ENCODE measurements around the gene WDFY4.
A peak's percentile ranks its signal among the peaks of the same experiment; 100 is the strongest.
"Not testable (repeated sequence)": the region's sequence is repeated elsewhere in the genome, so short reads cannot be mapped to it uniquely, and the experiment has no call there.

Gene WDFY4

GRCh38 chr10:48684792-48685623, at the start of gene WDFY4:
Gene WDFY4 (plus strand): TSS chr10:48684873. CDS start chr10:48709733, 24,860 bp downstream.
- H3K36me3 Mint-ChIP-seq = no peaks in the 10 kb centered on the region
- ATAC-seq (peak; percentile 53), DNase-seq (ENCODE audit: low spot score in 2 of 2) (peak in 1 of 2 donors; percentile 34)
- peak within 1 kb of the TSS; percentile 72 for H3K27ac Mint-ChIP-seq
- peak within 1 kb of the TSS; percentile 37 for H3K4me3 Mint-ChIP-seq
- H3K4me1 Mint-ChIP-seq = no peaks in the 10 kb centered on the region
- H3K9me3 Mint-ChIP-seq = no peaks in the 10 kb centered on the region

GRCh38 chr10:48634984-48635557, 49.6 kb upstream of the WDFY4 start:
- DNase-seq (ENCODE audit: low spot score in 2 of 2) (no peak), ATAC-seq (no peak)
- peaks cover 5% of the 10 kb centered on the region for H3K9me3 Mint-ChIP-seq
- H3K27ac Mint-ChIP-seq = no peak overlapping the region
- no peak overlapping the region for H3K4me3 Mint-ChIP-seq
- H3K4me1 Mint-ChIP-seq = peaks cover 17% of the 10 kb centered on the region
- no peaks in the 10 kb centered on the region for H3K36me3 Mint-ChIP-seq

- Mint-ChIP-seq H3K4me3 (no peak overlapping the region), H3K27ac (no peak overlapping the region), H3K4me1 (peaks cover 17% of the 10 kb centered on the region), H3K36me3 (no peaks in the 10 kb centered on the region), H3K9me3 (peaks cover 13% of the 10 kb centered on the region)
- DNase-seq (ENCODE audit: low spot score in 2 of 2) = no peak
- ATAC-seq = no peak
These were observed 48.4 kb upstream of the WDFY4 start for GRCh38 chr10:48636231-48636630.

GRCh38 chr10:48636901-48637300, 47.8 kb upstream of the WDFY4 start:
- no peak overlapping the region for H3K27ac Mint-ChIP-seq
- H3K9me3 Mint-ChIP-seq = peaks cover 13% of the 10 kb centered on the region
- no peaks in the 10 kb centered on the region for H3K36me3 Mint-ChIP-seq
- H3K4me3 Mint-ChIP-seq = no peak overlapping the region
- ATAC-seq (no peak), DNase-seq (ENCODE audit: low spot score in 2 of 2) (no peak)
- H3K4me1 Mint-ChIP-seq = peaks cover 17% of the 10 kb centered on the region

GRCh38 chr10:48638158-48638557, 46.5 kb upstream of the WDFY4 start:
- no peak overlapping the region for H3K27ac Mint-ChIP-seq
- no peaks in the 10 kb centered on the region for H3K36me3 Mint-ChIP-seq
- no peak for ATAC-seq
- peaks cover 17% of the 10 kb centered on the region for H3K4me1 Mint-ChIP-seq
- DNase-seq (ENCODE audit: low spot score in 2 of 2) = no peak
- peaks cover 13% of the 10 kb centered on the region for H3K9me3 Mint-ChIP-seq
- H3K4me3 Mint-ChIP-seq = no peak overlapping the region

GRCh38 chr10:48638739-48639527, 45.7 kb upstream of the WDFY4 start:
- Mint-ChIP-seq H3K4me1 (peaks cover 10% of the 10 kb centered on the region), H3K4me3 (no peak overlapping the region), H3K9me3 (peaks cover 13% of the 10 kb centered on the region), H3K36me3 (no peaks in the 10 kb centered on the region), H3K27ac (no peak overlapping the region)
- ATAC-seq = no peak
- no peak for DNase-seq (ENCODE audit: low spot score in 2 of 2)

- Mint-ChIP-seq H3K27ac (no peak overlapping the region), H3K4me3 (no peak overlapping the region), H3K4me1 (peaks cover 4% of the 10 kb centered on the region), H3K9me3 (peaks cover 13% of the 10 kb centered on the region), H3K36me3 (no peaks in the 10 kb centered on the region)
- ATAC-seq (no peak), DNase-seq (ENCODE audit: low spot score in 2 of 2) (no peak)
These were observed 45.0 kb upstream of the WDFY4 start for GRCh38 chr10:48639632-48640031.

GRCh38 chr10:48640326-48640725, 44.3 kb upstream of the WDFY4 start:
- H3K9me3 Mint-ChIP-seq = peaks cover 13% of the 10 kb centered on the region
- no peaks in the 10 kb centered on the region for H3K4me1 Mint-ChIP-seq
- DNase-seq (ENCODE audit: low spot score in 2 of 2) = no peak
- no peak for ATAC-seq
- no peaks in the 10 kb centered on the region for H3K36me3 Mint-ChIP-seq
- H3K4me3 Mint-ChIP-seq = no peak overlapping the region
- no peak overlapping the region for H3K27ac Mint-ChIP-seq

- H3K9me3 Mint-ChIP-seq = peaks cover 13% of the 10 kb centered on the region
- not testable (repeated sequence) for ATAC-seq, H3K36me3 Mint-ChIP-seq
These were observed 43.5 kb upstream of the WDFY4 start for GRCh38 chr10:48641099-48641690.

GRCh38 chr10:48645600-48645999, 39.1 kb upstream of the WDFY4 start:
- Mint-ChIP-seq H3K9me3 (peaks cover 5% of the 10 kb centered on the region), H3K27ac (no peak overlapping the region), H3K36me3 (no peaks in the 10 kb centered on the region), H3K4me3 (no peak overlapping the region), H3K4me1 (peaks cover 8% of the 10 kb centered on the region)
- ATAC-seq (no peak), DNase-seq (ENCODE audit: low spot score in 2 of 2) (no peak)

More at GRCh38 chr10:48641099-48641690, 43.5 kb upstream of the WDFY4 start:
- not testable (repeated sequence) for H3K4me1 Mint-ChIP-seq; H3K4me3 Mint-ChIP-seq; H3K27ac Mint-ChIP-seq; DNase-seq (ENCODE audit: low spot score in 2 of 2)

- not testable (repeated sequence) for H3K9me3 Mint-ChIP-seq; H3K36me3 Mint-ChIP-seq; H3K27ac Mint-ChIP-seq; ATAC-seq; H3K4me3 Mint-ChIP-seq; DNase-seq (ENCODE audit: low spot score in 2 of 2)
- H3K4me1 Mint-ChIP-seq = peaks cover 17% of the 10 kb centered on the region
These were observed 37.6 kb upstream of the WDFY4 start for GRCh38 chr10:48647073-48647472.

- ATAC-seq (peak; percentile 21), DNase-seq (ENCODE audit: low spot score in 2 of 2) (peak in 1 of 2 donors; percentile 39)
- Mint-ChIP-seq H3K27ac (peak overlapping the region; percentile 39), H3K4me1 (peaks cover 18% of the 10 kb centered on the region), H3K4me3 (no peak overlapping the region), H3K9me3 (no peaks in the 10 kb centered on the region), H3K36me3 (no peaks in the 10 kb centered on the region)
These were observed 36.3 kb upstream of the WDFY4 start for GRCh38 chr10:48648172-48648942.

GRCh38 chr10:48649349-48649944, 35.2 kb upstream of the WDFY4 start:
- ATAC-seq = peak; percentile 34

GRCh38 chr10:48651293-48651692, 33.4 kb upstream of the WDFY4 start:
- Mint-ChIP-seq H3K9me3 (no peaks in the 10 kb centered on the region), H3K4me3 (no peak overlapping the region), H3K4me1 (peaks cover 24% of the 10 kb centered on the region), H3K36me3 (no peaks in the 10 kb centered on the region), H3K27ac (no peak overlapping the region)
- DNase-seq (ENCODE audit: low spot score in 2 of 2) = no peak
- ATAC-seq = no peak

More at GRCh38 chr10:48649349-48649944, 35.2 kb upstream of the WDFY4 start:
- Mint-ChIP-seq H3K9me3 (no peaks in the 10 kb centered on the region), H3K36me3 (no peaks in the 10 kb centered on the region), H3K4me1 (peaks cover 18% of the 10 kb centered on the region), H3K27ac (no peak overlapping the region), H3K4me3 (no peak overlapping the region)
- no peak for DNase-seq (ENCODE audit: low spot score in 2 of 2)
